HL-60/S4 (cell line): ENCODE measurements around the gene PLCB2.

ENCODE experiments used
- in situ Hi-C: fragments of 300-500 bp; cut with MboI; formaldehyde crosslinking; loops from 2 replicates; pipeline ENCODE4 v1.14.3; 2022; ENCODE audit warnings: low sequenced_read_pairs

The PLCB2 gene

GRCh38 chr15:40241269-40242212 lies 66.2 kb downstream of the PLCB2 start:
- in situ Hi-C loops: no loop called here

- in situ Hi-C loops: no loop called here
Measured at GRCh38 chr15:40240619-40241221, 67.0 kb downstream of the PLCB2 start.

GRCh38 chr15:40239693-40240618 lies 67.8 kb downstream of the PLCB2 start:
- in situ Hi-C loops: no loop called here

- in situ Hi-C loops: no loop called here
Measured at GRCh38 chr15:40239404-40239692, 68.4 kb downstream of the PLCB2 start.

GRCh38 chr15:40238532-40239403 lies 69.0 kb downstream of the PLCB2 start, which contains the start of gene PAK6:
Gene PAK6, plus strand, starts transcription at chr15:40239063. Its CDS starts 25,723 bp downstream, at chr15:40264786.
- in situ Hi-C loops: no loop called here
